Measurements from ENCODE around the gene IRAK2.

DNA sequence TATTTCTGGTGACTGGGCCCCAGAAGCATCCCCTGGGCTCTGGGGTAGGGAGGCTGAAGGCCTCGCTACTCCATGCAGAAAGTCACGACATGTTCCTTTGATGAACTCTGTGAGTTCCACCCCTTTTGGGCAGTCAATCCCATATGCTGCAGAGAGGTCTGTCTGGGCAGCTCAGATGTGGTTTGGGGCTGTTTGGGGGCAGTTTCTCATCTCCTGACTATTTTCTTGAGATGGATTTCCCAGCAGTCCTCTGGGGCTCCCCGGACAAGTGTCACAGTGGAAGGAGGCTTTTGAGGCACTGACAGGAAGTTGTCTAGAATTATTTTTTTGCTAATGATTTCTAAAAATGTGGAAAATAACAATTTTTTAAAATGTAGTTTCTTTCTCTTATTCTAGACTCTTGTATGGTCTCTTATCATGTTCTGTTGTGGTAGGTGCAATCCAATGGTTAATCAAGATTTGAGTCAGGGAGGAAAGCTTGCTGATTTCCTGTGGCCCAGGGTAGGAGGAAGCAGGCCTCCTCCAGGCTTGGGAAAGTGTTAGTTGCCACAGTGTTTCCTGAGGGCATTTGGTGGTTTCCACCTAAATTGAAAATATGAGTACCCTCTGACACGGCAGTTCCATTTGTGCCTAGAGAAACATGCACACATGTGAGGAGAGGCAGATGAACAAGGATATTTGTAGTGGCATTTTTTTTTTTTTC is 63.7 kb downstream of the IRAK2 start:
- TF ChIP-seq, protein P1, sequence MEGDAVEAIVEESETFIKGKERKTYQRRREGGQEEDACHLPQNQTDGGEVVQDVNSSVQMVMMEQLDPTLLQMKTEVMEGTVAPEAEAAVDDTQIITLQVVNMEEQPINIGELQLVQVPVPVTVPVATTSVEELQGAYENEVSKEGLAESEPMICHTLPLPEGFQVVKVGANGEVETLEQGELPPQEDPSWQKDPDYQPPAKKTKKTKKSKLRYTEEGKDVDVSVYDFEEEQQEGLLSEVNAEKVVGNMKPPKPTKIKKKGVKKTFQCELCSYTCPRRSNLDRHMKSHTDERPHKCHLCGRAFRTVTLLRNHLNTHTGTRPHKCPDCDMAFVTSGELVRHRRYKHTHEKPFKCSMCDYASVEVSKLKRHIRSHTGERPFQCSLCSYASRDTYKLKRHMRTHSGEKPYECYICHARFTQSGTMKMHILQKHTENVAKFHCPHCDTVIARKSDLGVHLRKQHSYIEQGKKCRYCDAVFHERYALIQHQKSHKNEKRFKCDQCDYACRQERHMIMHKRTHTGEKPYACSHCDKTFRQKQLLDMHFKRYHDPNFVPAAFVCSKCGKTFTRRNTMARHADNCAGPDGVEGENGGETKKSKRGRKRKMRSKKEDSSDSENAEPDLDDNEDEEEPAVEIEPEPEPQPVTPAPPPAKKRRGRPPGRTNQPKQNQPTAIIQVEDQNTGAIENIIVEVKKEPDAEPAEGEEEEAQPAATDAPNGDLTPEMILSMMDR (IDR thresholded peaks at IDR 0.05; ENCODE audit: insufficient read depth, low read depth, low read length): no peak
- TF ChIP-seq EZH2 (IDR thresholded peaks at IDR 0.05; ENCODE audit: insufficient read depth, low read length): no peak

All from astrocyte (in vitro differentiated cells and primary cell).